NK-92 treated with Interleukin-12 subunit alpha and Interleukin-12 subunit beta, amount 100 ng/mL, for 24 hours (cell line): ENCODE measurements around the gene LFNG.

Source experiments
- DNase-seq: peaks from one replicate; lab custom pipeline; 2025; lab: John Stamatoyannopoulos, UW

LFNG gene

GRCh38 chr7:2519119-2519930 is at the start of gene LFNG:
Gene LFNG, plus strand, starts transcription at chr7:2519774. Its CDS starts 88 bp downstream, at chr7:2519862.
- peak; percentile 75 for DNase-seq

- no peak for DNase-seq
Observed at GRCh38 chr7:2470204-2471021, 49.2 kb upstream of the LFNG start.

DNA sequence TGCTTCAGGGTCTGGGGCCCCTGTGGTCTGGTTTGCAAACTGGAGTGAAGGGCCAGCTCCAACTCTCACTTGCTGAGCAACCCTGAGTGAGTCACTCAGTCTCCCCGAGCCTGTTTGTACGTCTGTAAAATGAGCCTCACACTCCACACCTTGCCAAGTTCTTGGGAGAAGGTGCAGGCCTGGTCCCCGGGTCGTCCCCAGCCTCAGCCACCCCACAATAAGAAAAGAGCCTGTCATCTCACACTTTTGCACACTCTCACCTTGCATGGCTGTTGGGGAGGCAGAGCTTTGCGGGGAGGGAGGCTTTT is 48.6 kb upstream of the LFNG start:
- DNase-seq, result no peak

- no peak for DNase-seq
Observed at GRCh38 chr7:2471396-2471795, 48.2 kb upstream of the LFNG start.

- no peak for DNase-seq
Observed at GRCh38 chr7:2472739-2473138, 46.8 kb upstream of the LFNG start.

- no peak for DNase-seq
Observed at GRCh38 chr7:2473496-2474180, 45.9 kb upstream of the LFNG start.

- no peak for DNase-seq
Observed at GRCh38 chr7:2474224-2474623, 45.4 kb upstream of the LFNG start.

DNA sequence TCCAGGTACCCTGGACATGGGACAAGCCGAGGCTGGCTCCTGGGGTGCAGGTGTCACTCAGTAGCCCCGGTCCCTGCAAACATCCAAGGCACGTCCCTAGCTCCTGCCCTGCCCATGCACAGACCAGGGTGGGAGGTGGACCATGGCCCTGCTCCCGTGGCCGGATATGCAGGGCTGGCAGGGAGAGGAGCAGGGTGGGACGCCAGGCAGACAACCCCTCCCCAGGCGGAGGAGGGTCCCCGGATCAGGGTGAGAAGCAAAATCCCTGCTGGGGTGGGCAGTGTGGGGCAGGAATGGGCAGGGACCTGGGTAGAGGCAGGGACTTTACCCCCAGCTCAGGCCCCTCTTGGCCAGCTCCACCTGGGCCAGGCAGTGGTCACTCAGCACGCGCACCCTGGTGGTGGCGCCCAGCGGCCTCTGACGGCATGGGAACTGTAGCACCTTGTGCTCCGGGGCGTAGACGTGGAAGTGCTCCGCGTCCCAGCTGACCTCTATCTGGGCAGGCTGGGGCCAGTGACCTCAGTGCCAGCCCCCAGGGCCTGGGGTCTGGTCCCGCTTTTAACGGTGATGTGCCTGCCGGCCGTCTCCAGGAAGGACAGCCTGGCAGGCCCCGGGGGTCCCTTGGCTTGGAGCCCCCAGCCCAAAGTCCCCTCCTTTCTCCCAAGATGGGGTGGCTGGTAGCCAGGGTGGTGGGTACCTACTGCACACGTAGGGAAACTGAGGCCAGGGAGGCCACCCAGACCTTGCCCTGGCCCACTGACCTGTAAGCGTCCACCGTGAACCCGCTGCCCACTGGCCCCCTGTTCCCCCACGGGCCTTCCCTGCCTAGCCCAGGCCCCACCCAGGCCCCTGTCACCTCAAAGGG is 44.5 kb upstream of the LFNG start:
- no peak for DNase-seq

GRCh38 chr7:2475678-2476015 is 43.9 kb upstream of the LFNG start:
- DNase-seq, result no peak

- DNase-seq, result no peak
Observed at GRCh38 chr7:2476298-2476697, 43.3 kb upstream of the LFNG start, which contains the start of gene GRIFIN. Gene GRIFIN, minus strand, starts transcription at chr7:2476398. Its CDS starts 15 bp downstream, at chr7:2476383.

DNA sequence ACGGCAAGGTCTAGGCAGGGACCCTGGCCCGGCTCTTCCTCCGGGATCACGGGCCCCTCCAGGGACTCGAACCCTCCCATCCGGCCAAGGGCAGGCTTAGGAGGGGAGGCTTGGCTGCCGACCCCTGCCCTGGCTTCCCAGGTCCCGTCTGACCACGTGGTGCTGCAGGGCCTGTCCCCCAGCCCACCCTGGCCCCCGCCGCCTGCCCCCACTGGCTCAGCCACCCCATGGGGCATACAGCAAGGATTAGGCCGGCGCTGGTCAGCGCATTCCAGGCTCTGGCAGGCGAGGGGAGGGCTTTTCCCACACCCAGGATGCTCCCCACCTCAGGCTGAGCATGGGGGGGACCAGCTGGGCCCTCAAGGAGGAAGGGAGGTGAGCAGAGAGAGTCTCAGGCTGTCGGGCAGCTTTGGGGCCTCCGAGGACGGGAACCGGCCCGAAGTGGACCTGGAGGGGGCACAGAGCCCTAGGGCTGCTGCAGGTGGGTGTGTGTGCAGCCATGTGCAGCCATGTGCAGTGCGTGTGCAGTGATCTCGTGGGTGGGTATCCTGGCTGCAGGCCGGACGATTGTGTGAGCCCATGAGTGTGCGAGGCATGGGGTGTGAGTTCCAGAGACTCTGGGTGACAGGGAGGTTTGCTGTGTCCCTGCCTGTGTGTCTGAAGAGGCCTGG is 42.7 kb upstream of the LFNG start:
- DNase-seq, result no peak

- peak; percentile 23 for DNase-seq
Observed at GRCh38 chr7:2477447-2478398, 41.9 kb upstream of the LFNG start.

DNA sequence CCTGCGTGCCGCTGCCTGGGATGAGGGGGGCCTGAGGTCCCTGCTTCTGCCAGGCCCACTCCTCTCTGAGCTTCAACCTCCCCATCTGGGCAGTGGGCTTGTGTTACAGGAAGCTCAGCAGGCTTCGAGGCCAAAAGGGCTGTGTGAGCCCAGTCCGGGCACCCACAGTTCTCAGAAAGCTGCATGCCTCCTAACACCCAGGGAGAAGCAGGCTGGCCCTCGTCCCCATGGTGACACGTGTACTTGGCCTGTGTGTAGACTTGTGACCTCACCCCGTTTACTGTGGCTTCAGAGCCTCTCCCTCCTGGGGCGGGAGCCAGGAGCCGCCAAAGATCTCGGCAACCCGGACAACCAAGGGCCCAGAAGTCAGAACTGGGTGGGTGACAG is 41.2 kb upstream of the LFNG start:
- DNase-seq, result no peak

- DNase-seq, result no peak
Observed at GRCh38 chr7:2478800-2479199, 40.8 kb upstream of the LFNG start.

DNA sequence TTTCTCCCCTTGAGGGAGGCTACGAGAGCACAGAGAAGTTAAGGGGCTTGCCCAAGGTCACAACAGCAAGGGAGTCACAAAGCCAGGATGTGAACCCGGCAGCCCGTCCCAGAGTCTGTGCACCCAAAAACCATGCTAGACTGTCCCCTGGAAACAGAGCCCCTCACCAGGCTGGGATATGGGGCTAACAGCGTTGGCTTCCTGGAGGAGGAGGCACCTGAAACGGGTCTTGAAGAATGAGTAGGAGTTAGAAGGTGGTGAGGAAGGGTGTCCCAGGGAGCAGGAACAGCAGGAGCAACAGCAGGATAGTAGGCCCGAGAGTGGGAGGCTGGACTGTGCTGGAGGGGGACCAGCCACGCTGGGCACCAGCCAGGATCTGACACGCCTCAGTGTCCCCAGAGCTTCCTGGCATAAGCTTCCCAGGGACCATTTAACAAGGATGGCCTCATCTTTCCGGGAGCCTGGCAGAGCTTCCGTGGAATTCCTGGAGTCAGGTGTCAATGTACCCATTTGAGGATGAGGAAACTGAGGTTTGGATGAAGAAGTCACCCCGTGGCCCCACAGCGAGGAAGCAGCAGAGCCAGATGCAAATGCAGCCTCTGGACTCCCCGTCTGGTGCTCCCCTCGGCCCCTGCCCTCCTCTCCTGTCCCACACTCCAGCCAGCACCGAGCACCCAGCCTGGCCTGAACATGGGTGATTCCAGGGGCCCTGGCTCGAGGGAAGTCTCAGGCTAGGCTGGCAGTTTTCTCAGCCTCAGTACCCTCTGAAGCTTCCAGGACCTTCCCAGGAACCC is 40.1 kb upstream of the LFNG start:
- DNase-seq, result no peak

DNA sequence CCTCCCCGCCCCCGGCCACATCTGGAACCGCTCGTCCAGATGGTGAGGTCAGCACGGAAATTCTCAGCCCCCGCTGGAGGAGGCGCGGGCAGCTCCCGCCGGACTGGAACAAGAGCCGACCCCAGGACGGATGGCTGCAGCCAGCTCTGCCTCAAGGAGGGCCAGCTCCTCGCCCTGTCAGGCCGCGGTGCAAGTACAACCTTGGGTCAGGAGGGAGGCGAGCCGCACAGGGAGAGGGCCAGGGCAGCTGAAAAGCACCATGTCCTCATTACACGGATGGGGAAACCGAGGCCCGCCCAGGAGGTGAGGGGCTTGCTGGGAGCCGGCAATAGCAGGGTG is 39.5 kb upstream of the LFNG start:
- DNase-seq, result no peak

GRCh38 chr7:2481195-2481594 is 38.4 kb upstream of the LFNG start:
- DNase-seq, result no peak

DNA sequence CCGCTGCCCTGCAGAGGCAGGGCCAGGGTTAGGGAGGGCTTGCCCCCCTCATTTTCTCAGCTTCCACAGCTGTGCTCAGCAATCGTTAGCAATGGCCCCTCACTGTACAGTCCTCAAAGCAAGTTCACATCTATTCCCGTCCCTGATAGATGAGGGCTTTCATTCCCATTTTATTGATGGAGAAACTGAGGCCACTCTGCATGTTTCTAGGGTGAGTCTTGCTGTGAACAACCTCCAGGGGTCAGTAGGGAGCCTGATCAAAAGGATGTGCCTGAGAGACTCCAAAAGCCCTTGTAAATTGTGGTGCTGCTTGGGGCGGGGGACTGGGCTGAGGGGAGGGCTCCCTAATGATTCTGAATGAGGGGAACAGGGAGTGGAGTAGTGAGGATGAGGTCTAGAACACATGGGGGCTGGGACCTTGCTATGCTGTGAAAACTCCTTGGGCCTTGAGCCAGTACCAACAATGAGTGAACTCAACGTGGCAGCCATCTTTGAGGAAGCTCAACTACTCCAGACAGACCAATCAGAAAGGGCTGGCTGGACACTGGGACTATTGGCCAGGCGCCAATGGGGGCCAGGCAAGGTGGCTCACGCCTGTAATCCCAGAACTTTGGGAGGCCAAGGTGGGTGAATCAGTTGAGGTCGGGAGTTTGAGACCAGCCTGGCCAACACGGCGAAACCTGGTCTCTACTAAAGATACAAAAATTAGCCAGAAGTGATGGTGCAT is 36.7 kb upstream of the LFNG start:
- DNase-seq, result no peak

DNA sequence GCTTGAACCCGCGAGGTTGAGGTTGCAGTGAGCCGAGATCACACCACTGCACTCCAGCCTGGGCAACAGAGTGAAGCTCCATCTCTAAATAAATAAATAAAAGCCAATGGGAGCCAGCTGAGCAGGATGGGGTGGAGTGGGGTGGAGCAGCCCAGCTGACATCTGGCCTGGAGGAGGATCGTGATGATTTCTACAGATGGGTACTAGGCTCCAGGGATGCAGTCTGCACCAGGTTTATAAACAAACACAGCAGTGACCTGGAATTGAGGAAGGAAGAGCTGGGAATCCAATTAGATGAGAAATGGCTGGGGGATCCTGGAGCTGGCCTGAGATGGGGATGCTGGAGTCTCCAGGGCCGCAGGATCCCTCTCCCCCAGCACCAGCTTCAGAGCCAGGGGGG is 36.1 kb upstream of the LFNG start:
- no peak for DNase-seq
